ENCODE data around the gene ARHGAP15. TPM values are rescaled to one million over a fixed set of nuclear protein-coding genes. Genes with fewer than 3 reads are reported as not detected.
A peak's percentile ranks its signal among the peaks of the same experiment; 100 is the strongest.

The ARHGAP15 gene
- total RNA-seq, 1 donor from 2014 or later, result 54.1 TPM

DNA sequence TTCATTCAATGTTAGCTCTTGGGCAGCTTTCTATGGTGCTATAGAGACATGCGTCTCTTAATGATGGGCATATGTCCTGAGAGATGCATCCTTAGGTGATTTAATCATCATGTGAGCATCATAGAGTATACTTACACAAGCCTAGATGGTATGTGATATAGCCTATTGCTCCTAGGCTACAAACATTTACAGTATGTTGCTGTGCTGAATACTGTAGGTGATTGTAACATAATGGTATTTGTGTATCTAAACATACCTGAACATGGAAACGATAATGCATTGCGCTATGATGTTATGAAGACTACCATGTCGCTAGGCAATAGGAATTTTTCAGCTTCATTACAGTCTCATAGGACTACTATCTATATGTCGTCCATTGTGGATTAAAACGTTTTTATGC lies 89.4 kb downstream of the ARHGAP15 start:
- H3K27ac Mint-ChIP-seq, result no peak overlapping the region
- H3K4me3 Mint-ChIP-seq (ENCODE audit: low read depth), result no peak overlapping the region
- no peak for DNase-seq (ENCODE audit: low spot score)
- H3K27me3 Mint-ChIP-seq (ENCODE audit: low read depth), result no peaks in the 10 kb centered on the region
- H3K4me1 Mint-ChIP-seq (ENCODE audit: low read depth), result peaks cover 39% of the 10 kb centered on the region
- peaks cover 41% of the 10 kb centered on the region for H3K36me3 Mint-ChIP-seq (ENCODE audit: low read depth)
- intact Hi-C loops (cut with micrococcal nuclease), result no loop called here
- H3K9me3 Mint-ChIP-seq, result no peaks in the 10 kb centered on the region

DNA sequence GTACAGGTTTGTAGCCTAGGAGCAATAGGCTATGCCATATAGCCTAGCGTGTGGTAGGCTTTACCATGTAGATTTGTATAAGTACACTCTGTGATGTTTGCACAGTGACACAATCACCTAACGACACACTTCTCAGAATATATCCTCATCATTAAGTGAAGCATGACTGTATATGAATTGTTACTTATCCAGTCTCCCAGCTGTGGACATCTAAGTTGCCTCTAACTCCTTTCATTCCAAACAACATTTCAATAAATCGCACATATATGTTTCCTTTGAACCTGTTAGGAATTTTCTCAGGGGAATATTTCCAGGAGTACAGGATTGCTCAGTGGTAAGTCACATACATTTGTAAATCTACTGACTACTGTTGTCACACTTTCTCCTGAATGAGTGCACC lies 90.0 kb downstream of the ARHGAP15 start:
- no peak overlapping the region for H3K27ac Mint-ChIP-seq
- H3K36me3 Mint-ChIP-seq (ENCODE audit: low read depth), result peaks cover 46% of the 10 kb centered on the region
- no peaks in the 10 kb centered on the region for H3K9me3 Mint-ChIP-seq
- peaks cover 43% of the 10 kb centered on the region for H3K4me1 Mint-ChIP-seq (ENCODE audit: low read depth)
- no peaks in the 10 kb centered on the region for H3K27me3 Mint-ChIP-seq (ENCODE audit: low read depth)
- no peak overlapping the region for H3K4me3 Mint-ChIP-seq (ENCODE audit: low read depth)
- intact Hi-C loops (cut with micrococcal nuclease), result no loop called here
- DNase-seq (ENCODE audit: low spot score), result no peak

DNA sequence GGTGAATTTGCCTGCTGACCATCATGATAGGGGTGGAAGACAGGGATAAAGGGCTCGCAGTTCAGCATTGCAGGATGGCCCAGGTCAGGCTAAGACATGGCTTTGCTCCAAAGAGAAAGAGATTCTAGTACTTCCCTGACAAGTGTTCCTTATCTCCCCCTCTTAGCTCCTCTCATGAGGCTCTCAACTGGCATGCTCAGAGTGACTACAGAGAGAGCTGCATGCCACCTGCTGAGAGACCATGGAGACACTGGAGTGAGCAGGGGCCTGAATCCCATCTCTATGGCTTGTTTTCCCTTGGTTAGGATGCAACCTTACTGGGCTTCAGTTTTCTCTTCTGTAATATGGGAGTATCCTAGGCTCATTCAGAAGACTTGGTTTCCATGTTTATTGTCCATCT lies 94.3 kb downstream of the ARHGAP15 start:
- no peak overlapping the region for H3K27ac Mint-ChIP-seq
- intact Hi-C loops (cut with micrococcal nuclease), result loop anchor here (2.0 kb wide), 1 partner anchor 35 kb away; no protein-coding TSS in a partner anchor
- no peak overlapping the region for H3K4me3 Mint-ChIP-seq (ENCODE audit: low read depth)
- H3K36me3 Mint-ChIP-seq (ENCODE audit: low read depth), result peaks cover 26% of the 10 kb centered on the region
- no peaks in the 10 kb centered on the region for H3K27me3 Mint-ChIP-seq (ENCODE audit: low read depth)
- H3K9me3 Mint-ChIP-seq, result no peaks in the 10 kb centered on the region
- peaks cover 41% of the 10 kb centered on the region for H3K4me1 Mint-ChIP-seq (ENCODE audit: low read depth)
- no peak for DNase-seq (ENCODE audit: low spot score)

DNA sequence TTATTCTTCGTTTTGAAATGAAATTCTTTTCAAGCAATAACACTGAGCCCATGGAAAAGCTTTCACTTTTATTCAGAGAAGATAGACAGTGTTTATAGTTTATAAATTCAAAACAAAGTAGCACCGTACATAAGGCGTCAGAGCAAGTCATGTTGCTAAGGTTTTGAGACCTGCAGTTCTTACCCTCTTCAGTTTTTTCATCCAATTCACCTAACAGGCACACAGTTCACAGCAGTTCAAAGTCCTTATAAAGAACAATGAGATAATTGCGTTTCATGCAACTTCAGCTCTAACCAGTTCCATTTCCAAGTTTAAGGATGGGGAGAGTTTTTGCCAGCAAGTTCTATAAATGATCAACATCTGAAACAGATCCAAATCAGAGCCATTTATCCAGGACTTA lies 96.7 kb downstream of the ARHGAP15 start:
- intact Hi-C loops (cut with micrococcal nuclease), result no loop called here
- H3K4me1 Mint-ChIP-seq (ENCODE audit: low read depth), result peaks cover 42% of the 10 kb centered on the region
- H3K9me3 Mint-ChIP-seq, result no peaks in the 10 kb centered on the region
- no peaks in the 10 kb centered on the region for H3K27me3 Mint-ChIP-seq (ENCODE audit: low read depth)
- no peak for DNase-seq (ENCODE audit: low spot score)
- H3K4me3 Mint-ChIP-seq (ENCODE audit: low read depth), result no peak overlapping the region
- no peak overlapping the region for H3K27ac Mint-ChIP-seq
- H3K36me3 Mint-ChIP-seq (ENCODE audit: low read depth), result peaks cover 39% of the 10 kb centered on the region

DNA sequence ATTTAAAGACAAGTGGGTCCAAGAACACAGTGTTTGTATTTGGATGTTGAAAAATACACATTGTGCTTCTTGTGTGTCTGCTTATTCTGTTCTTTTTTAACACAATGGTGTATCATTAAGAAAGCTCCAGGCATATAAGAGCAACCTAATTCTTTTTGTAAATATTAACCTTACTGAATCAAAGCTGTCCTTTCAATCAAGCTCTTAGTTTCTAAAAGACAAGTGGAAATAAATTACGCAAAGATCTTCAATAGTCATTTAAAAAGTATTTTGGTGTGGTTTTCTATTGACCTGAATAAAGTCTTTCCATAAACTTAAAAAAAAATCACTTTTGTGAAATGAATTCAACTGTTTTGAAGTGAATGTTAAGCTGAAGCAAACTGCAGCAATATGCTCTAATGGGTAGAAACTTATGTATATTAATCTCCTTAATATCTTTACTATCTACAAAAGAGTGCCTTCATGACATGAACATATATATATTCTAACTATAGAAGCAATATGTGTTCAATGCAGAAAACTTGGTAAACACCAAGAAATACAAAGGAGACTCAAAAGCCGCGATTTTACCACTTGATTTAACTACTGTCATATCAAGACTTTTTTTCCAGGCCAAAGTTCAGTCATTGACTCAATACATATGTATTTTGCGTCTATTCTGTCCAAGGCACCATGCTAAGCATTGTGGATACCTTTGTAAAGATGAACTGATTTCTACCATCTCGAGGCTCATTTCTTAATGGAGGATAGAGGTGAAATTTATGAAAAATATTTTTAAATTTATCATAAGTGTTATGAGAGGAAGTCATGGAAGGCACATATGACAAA lies 97.7 kb downstream of the ARHGAP15 start:
- no peak overlapping the region for H3K4me3 Mint-ChIP-seq (ENCODE audit: low read depth)

DNA sequence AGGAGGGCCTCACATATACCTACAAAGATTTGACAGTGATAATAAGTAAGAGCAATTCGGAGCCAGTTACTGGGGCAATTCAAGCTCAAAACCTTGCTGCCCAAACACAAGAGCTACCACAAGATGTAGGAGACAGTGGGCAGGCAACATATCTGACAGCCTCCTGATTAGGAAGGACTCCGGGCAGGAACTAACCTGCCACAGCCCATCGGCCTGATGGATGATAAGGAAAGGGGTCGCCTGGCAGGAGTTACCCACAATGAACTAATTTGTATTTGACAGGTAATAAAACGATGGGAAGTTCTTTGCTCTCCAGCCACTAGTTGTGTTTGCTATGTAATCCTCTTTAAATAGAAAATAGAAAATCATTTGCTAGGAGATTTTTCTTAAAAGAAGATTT lies 100.2 kb downstream of the ARHGAP15 start:
- Mint-ChIP-seq H3K9me3 (peaks cover 31% of the 10 kb centered on the region), H3K4me3 (ENCODE audit: low read depth) (no peak overlapping the region), H3K27ac (no peak overlapping the region), H3K36me3 (ENCODE audit: low read depth) (peaks cover 58% of the 10 kb centered on the region), H3K4me1 (ENCODE audit: low read depth) (peaks cover 17% of the 10 kb centered on the region), H3K27me3 (ENCODE audit: low read depth) (no peaks in the 10 kb centered on the region)
- intact Hi-C loops (cut with micrococcal nuclease), result no loop called here
- DNase-seq (ENCODE audit: low spot score), result no peak

More for the DNA sequence above, 97.7 kb downstream of the ARHGAP15 start:
- intact Hi-C loops (cut with micrococcal nuclease), result no loop called here
- peaks cover 33% of the 10 kb centered on the region for H3K4me1 Mint-ChIP-seq (ENCODE audit: low read depth)
- DNase-seq (ENCODE audit: low spot score), result no peak
- H3K36me3 Mint-ChIP-seq (ENCODE audit: low read depth), result peaks cover 40% of the 10 kb centered on the region
- H3K27me3 Mint-ChIP-seq (ENCODE audit: low read depth), result no peaks in the 10 kb centered on the region
- H3K9me3 Mint-ChIP-seq, result peaks cover 7% of the 10 kb centered on the region
- H3K27ac Mint-ChIP-seq, result peak overlapping the region; percentile 25

DNA sequence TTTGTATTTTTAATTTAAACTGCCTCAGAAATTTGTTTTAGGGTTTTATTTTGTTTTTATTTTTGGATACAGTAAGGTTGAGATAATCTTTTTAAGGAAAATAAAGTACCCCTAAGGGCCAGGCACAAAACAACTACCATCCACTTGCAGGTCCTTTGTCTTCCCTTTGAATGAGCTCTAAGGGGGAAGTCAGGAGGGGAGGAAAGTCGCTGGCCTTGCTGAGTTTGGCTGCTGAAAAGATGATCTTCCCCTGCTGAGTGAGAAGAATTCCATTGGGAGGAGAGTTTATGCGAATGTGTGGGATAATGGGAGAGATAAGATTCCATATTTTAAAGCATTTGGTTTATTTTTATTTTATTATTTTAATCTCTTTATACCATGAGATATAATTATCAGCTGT lies 100.7 kb downstream of the ARHGAP15 start:
- Mint-ChIP-seq H3K9me3 (peaks cover 33% of the 10 kb centered on the region), H3K4me3 (ENCODE audit: low read depth) (no peak overlapping the region), H3K27me3 (ENCODE audit: low read depth) (no peaks in the 10 kb centered on the region), H3K4me1 (ENCODE audit: low read depth) (peaks cover 14% of the 10 kb centered on the region), H3K27ac (no peak overlapping the region), H3K36me3 (ENCODE audit: low read depth) (peaks cover 60% of the 10 kb centered on the region)
- no peak for DNase-seq (ENCODE audit: low spot score)
- intact Hi-C loops (cut with micrococcal nuclease), result no loop called here

DNA sequence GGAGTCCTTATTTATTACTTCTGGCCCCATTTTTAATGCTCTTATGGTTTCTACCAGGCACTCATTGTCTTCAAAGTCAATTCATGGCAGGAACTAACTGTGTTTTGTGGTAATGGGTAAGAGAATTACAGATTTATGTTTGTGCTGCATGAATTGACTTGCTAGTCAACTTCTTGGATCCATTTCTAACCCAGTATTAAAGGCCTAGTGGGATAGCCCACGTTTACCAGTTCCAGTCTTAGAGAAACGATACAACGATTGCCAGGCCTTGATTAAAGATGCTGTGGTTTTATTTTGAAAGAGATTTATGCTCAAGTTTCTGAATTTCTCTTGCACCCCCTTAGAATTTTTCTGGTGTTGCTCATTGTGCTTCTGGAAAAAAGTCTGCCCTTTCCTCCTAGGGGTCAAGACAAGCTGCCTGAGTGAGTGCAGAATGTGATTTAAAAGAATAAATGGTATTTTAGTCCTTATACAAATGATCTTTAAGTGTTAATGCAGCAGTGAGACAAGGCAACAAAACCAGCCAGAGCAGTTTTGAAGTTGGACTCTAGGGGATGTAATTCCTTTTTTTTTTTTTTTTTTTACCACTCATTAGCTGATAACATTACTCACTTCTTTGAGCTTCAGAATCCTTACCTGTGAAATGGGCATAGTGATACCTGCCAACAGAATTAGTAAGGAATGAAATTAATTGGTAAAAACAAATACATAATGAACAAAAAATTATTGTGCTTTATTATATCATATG lies 101.5 kb downstream of the ARHGAP15 start:
- peaks cover 16% of the 10 kb centered on the region for H3K4me1 Mint-ChIP-seq (ENCODE audit: low read depth)
- H3K27me3 Mint-ChIP-seq (ENCODE audit: low read depth), result no peaks in the 10 kb centered on the region
- no peak overlapping the region for H3K4me3 Mint-ChIP-seq (ENCODE audit: low read depth)
- H3K9me3 Mint-ChIP-seq, result peaks cover 33% of the 10 kb centered on the region
- H3K27ac Mint-ChIP-seq, result no peak overlapping the region
- intact Hi-C loops (cut with micrococcal nuclease), result no loop called here
- no peak for DNase-seq (ENCODE audit: low spot score)
- peaks cover 67% of the 10 kb centered on the region for H3K36me3 Mint-ChIP-seq (ENCODE audit: low read depth)

DNA sequence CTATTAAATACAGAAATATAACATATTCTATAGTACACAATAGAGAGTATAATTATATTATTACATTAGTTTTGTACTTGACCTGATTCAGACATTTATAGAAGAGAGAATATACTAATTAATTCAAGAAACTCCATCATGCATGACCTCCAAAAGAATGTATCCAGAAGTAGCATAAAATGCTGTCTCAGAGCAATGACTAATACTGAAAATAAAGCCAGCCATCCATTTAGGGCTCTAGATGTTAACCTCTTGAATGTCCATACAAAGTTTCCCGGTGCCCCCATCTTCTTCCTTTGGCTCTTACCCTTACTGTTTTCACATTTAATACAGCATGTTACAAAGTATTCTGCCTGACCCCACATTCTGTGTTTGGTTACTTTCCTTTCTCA lies 102.0 kb downstream of the ARHGAP15 start:
- peaks cover 33% of the 10 kb centered on the region for H3K9me3 Mint-ChIP-seq
- H3K4me1 Mint-ChIP-seq (ENCODE audit: low read depth), result peaks cover 12% of the 10 kb centered on the region
- H3K4me3 Mint-ChIP-seq (ENCODE audit: low read depth), result no peak overlapping the region
- H3K36me3 Mint-ChIP-seq (ENCODE audit: low read depth), result peaks cover 71% of the 10 kb centered on the region
- H3K27ac Mint-ChIP-seq, result no peak overlapping the region
- H3K27me3 Mint-ChIP-seq (ENCODE audit: low read depth), result no peaks in the 10 kb centered on the region
- no peak for DNase-seq (ENCODE audit: low spot score)
- intact Hi-C loops (cut with micrococcal nuclease), result no loop called here

DNA sequence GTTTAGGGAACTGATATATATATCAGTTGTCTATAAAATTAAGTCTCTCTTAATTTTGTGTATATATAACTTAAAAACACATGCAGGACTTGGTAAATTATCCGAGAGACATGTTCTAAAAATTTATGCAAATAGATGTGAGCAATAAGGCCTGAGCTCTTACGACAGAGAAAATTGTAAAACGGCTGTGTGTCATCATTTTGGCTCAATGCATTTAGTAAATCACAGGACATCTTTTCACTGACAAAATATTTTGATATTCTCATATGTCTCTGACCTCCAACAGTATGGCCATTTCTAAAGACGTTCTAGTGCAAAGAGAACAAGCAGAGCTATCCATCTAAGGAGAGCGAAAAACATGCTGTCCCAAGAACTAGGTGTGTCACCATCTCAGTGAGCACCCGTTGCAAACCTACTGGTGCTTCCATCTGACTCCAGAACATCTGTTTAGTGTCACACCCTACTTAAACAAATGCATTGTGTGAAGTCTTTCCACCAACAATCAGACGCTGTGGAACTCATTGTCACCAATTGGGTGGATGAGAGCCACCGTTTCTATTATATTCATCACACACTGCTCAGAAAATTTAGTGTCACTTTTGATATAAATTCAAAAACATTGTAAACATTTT lies 108.0 kb downstream of the ARHGAP15 start:
- Mint-ChIP-seq H3K9me3 (peaks cover 22% of the 10 kb centered on the region), H3K4me3 (ENCODE audit: low read depth) (no peak overlapping the region), H3K27me3 (ENCODE audit: low read depth) (no peaks in the 10 kb centered on the region), H3K36me3 (ENCODE audit: low read depth) (peaks cover 77% of the 10 kb centered on the region), H3K4me1 (ENCODE audit: low read depth) (peaks cover 12% of the 10 kb centered on the region), H3K27ac (no peak overlapping the region)
- intact Hi-C loops (cut with micrococcal nuclease), result no loop called here
- DNase-seq (ENCODE audit: low spot score), result no peak

DNA sequence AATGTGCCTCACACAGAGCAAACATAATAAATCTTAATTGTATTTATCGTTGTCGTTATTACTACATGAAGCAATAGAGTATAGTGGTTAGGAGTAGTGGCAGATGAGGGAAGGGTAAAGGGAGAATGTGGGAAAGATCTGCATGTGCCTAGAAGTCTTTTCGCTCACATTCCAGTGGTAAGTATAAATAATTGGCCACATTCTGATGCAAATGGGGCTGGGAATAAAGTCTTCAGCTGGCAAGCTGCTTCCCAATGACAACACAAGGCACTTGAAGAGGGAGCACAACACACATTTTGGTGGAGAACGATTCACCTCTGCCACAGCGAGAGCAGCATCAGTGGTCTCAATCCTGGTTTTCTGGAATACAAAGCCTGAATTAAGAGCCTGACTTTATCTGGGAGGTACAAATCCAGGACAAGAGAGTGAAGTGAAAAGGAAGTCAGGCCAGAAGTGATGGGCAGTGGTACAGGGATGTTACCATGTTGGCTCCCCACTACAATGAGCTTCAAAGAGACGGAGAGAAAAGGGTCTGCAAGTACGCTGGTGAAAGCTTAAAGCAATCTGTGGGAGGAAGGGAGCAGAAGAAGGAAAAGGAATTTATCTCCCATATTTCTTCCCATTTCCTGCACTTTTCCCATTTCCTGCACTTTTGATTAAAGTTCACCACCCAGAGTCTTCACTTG lies 112.3 kb downstream of the ARHGAP15 start:
- Mint-ChIP-seq H3K4me3 (ENCODE audit: low read depth) (no peak overlapping the region), H3K27ac (no peak overlapping the region), H3K27me3 (ENCODE audit: low read depth) (no peaks in the 10 kb centered on the region), H3K36me3 (ENCODE audit: low read depth) (peaks cover 36% of the 10 kb centered on the region), H3K9me3 (no peaks in the 10 kb centered on the region), H3K4me1 (ENCODE audit: low read depth) (peaks cover 7% of the 10 kb centered on the region)
- no peak for DNase-seq (ENCODE audit: low spot score)
- intact Hi-C loops (cut with micrococcal nuclease), result no loop called here

DNA sequence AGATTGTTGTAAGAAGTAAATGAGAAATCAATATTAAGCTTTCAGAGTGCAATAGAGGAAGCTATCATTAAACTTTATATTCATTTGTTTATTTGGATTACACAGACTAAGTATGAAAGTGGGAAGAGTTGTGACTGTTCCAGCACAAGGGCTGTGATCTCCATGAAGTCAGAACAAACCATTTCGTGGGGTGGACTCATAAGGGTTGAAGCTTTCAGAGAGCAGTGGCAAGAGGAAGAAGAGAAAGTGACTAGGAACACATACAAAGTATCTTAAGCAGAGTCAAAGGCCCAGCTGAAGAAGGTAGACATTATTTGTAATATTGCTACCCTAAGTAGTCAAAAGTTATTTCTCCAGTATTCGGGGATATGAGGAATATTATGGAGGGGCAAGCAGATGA lies 117.0 kb downstream of the ARHGAP15 start:
- no peaks in the 10 kb centered on the region for H3K27me3 Mint-ChIP-seq (ENCODE audit: low read depth)
- H3K27ac Mint-ChIP-seq, result no peak overlapping the region
- H3K4me1 Mint-ChIP-seq (ENCODE audit: low read depth), result peaks cover 19% of the 10 kb centered on the region
- intact Hi-C loops (cut with micrococcal nuclease), result no loop called here
- DNase-seq (ENCODE audit: low spot score), result no peak
- peaks cover 27% of the 10 kb centered on the region for H3K36me3 Mint-ChIP-seq (ENCODE audit: low read depth)
- no peak overlapping the region for H3K4me3 Mint-ChIP-seq (ENCODE audit: low read depth)
- no peaks in the 10 kb centered on the region for H3K9me3 Mint-ChIP-seq

Data from activated T-helper 2 cell treated with anti-CD3 and anti-CD28 coated beads, Interferon-gamma antibody, Interleukin-2, Interleukin-4, amounts not matched to agents 10 μg/mL and 5 μg/mL and 100 μg/mL, durations not matched to agents 14 hours and 24 hours and 36 hours (primary cell).